ENCODE results near the gene PLPPR3.

PLPPR3 gene

GRCh38 chr19:795691-796581 lies 25.8 kb downstream of the PLPPR3 start:
- TF ChIP-seq ELF4 (IDR thresholded peaks at IDR 0.05) = no peak
- no peak for TF ChIP-seq SUZ12 (IDR thresholded peaks at IDR 0.05)
- TF ChIP-seq FOXA1 (IDR thresholded peaks at IDR 0.05) = no peak
- TF ChIP-seq NFRKB (IDR thresholded peaks at IDR 0.05) = no peak
- TF ChIP-seq, protein P1, sequence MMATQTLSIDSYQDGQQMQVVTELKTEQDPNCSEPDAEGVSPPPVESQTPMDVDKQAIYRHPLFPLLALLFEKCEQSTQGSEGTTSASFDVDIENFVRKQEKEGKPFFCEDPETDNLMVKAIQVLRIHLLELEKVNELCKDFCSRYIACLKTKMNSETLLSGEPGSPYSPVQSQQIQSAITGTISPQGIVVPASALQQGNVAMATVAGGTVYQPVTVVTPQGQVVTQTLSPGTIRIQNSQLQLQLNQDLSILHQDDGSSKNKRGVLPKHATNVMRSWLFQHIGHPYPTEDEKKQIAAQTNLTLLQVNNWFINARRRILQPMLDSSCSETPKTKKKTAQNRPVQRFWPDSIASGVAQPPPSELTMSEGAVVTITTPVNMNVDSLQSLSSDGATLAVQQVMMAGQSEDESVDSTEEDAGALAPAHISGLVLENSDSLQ (IDR thresholded peaks at IDR 0.05) = no peak
- no peak for TF ChIP-seq LEF1 (IDR thresholded peaks at IDR 0.05; ENCODE audit: borderline replicate concordance)
- TF ChIP-seq TARDBP (IDR thresholded peaks at IDR 0.05) = no peak
- TF ChIP-seq ZNF384 (IDR thresholded peaks at IDR 0.05) = no peak
- no peak for TF ChIP-seq FOXK2 (IDR thresholded peaks at IDR 0.05)
- no peak for TF ChIP-seq BHLHE40 (IDR thresholded peaks at IDR 0.05; ENCODE audit: borderline replicate concordance)
- TF ChIP-seq HDGF (IDR thresholded peaks at IDR 0.05; ENCODE audit: borderline replicate concordance) = no peak
- no peak for TF ChIP-seq FOXM1 (IDR thresholded peaks at IDR 0.05; ENCODE audit: borderline replicate concordance)
- no peak for TF ChIP-seq CTBP1 (IDR thresholded peaks at IDR 0.05; ENCODE audit: borderline replicate concordance)
- TF ChIP-seq ARNT (IDR thresholded peaks at IDR 0.05) = no peak
- TF ChIP-seq SP1 (IDR thresholded peaks at IDR 0.05) = no peak
- TF ChIP-seq L3MBTL2 (conservative IDR thresholded peaks at IDR 0.05) = no peak
- ChIA-PET CTCF (no interaction called here), POLR2A (interaction anchor here (1.5 kb wide), 1 partner anchor 68 kb away, joined by 3 read pairs; no protein-coding TSS in a partner anchor)
- no peak for DNase-seq (ENCODE audit: extremely low spot score)

DNA sequence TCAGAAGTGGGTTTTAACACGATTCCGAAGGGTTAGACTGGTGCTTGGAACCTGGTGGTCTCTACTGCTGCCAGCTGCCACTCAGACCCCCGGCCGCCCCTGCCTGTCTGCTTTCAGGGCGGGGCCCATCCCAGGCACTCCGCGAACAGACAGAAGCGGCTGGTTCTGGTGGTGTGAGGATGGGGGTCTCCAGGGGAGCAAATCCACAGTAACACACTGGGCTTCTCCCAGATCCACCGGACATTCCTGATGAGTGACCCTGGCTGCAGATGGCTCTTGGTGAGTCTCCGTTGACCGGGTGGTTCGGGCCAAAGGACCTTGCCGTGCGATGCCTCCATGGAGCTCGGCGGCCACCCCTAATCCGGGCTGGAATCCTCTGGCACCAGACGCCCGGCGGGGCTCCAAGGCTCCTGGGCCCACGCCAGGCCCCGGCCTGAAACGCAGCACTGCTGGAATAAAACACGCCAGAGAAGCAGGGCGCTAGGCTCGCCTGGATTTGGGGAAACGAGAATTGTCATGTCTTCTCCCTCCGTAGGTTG lies 26.6 kb downstream of the PLPPR3 start:
- POLR2A ChIA-PET = interaction anchor here (1.5 kb wide), 1 partner anchor 69 kb away, joined by 3 read pairs; no protein-coding TSS in a partner anchor
- TF ChIP-seq ELF4 (IDR thresholded peaks at IDR 0.05) (no peak), TARDBP (IDR thresholded peaks at IDR 0.05) (no peak), SP1 (IDR thresholded peaks at IDR 0.05) (no peak), FOXK2 (IDR thresholded peaks at IDR 0.05) (no peak), ZNF384 (IDR thresholded peaks at IDR 0.05) (no peak)
- no peak for DNase-seq (ENCODE audit: extremely low spot score)
- CTCF ChIA-PET = no interaction called here

DNA sequence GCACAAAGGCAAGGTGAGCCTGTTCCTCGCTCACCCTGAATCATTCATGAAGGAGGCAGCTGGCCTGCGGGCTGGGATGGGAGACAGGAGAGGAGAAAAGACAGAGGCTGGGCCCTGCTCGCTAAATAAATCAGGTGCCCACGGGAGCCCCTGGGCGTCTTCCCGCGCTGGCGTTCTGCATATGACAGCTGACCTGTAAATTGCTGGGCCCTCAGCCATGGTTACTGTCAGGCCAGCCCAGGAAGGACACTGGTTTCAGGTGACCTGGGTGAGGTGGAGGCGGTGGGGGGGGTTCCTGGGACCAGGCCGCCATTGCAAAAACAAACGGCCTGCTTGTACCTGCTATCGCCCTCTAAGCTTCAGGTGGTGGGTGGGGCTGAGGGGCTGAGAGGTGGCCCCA lies 27.9 kb downstream of the PLPPR3 start:
- no peak for TF ChIP-seq L3MBTL2 (conservative IDR thresholded peaks at IDR 0.05)
- no peak for TF ChIP-seq SP1 (IDR thresholded peaks at IDR 0.05)
- TF ChIP-seq SUZ12 (IDR thresholded peaks at IDR 0.05) = no peak
- TF ChIP-seq HDGF (IDR thresholded peaks at IDR 0.05; ENCODE audit: borderline replicate concordance) = no peak
- no peak for TF ChIP-seq BHLHE40 (IDR thresholded peaks at IDR 0.05; ENCODE audit: borderline replicate concordance)
- no peak for TF ChIP-seq FOXM1 (IDR thresholded peaks at IDR 0.05; ENCODE audit: borderline replicate concordance)
- no peak for TF ChIP-seq FOXK2 (IDR thresholded peaks at IDR 0.05)
- no peak for TF ChIP-seq CTBP1 (IDR thresholded peaks at IDR 0.05; ENCODE audit: borderline replicate concordance)
- no peak for TF ChIP-seq FOXA1 (IDR thresholded peaks at IDR 0.05)
- no peak for TF ChIP-seq TARDBP (IDR thresholded peaks at IDR 0.05)
- TF ChIP-seq, protein P1 (IDR thresholded peaks at IDR 0.05) = no peak
- POLR2A ChIA-PET = no interaction called here
- no peak for DNase-seq (ENCODE audit: extremely low spot score)
- CTCF ChIA-PET = no interaction called here

DNA sequence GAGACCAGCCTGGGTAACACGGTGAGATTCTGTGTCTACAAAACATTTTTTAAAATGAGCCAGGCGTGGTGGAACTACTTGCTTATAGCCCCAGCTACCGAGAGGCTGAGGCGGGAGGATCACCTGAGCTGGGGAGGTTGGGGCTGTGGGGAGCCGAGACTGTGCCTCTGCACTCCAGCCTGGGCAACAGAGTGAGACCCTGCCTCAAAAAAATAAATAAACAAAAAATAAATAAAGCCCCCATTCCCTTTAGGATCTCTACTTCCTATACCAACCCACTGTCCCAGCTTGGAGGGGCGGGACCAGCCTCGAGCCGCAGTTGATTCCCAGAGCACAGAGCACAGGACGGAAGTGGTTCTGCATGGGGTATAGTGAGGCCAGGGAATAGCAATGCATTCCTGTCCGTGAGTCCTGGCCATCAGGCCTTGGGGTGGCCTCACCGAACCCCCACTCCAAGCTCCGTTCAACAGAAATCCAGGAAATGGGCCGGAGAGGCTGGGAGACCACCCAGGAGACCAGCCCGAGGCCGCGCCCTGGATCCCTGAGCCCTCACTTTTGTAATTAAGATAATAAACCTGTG lies 29.4 kb downstream of the PLPPR3 start:
- DNase-seq (ENCODE audit: extremely low spot score) = no peak
- ChIA-PET CTCF (no interaction called here), POLR2A (interaction anchor here (1.3 kb wide), 1 partner anchor 68 kb away, joined by 3 read pairs; no protein-coding TSS in a partner anchor)
- TF ChIP-seq FOXA1 (IDR thresholded peaks at IDR 0.05) (no peak), NFRKB (IDR thresholded peaks at IDR 0.05) (no peak), CTBP1 (IDR thresholded peaks at IDR 0.05; ENCODE audit: borderline replicate concordance) (no peak), SUZ12 (IDR thresholded peaks at IDR 0.05) (no peak), L3MBTL2 (conservative IDR thresholded peaks at IDR 0.05) (no peak), BHLHE40 (IDR thresholded peaks at IDR 0.05; ENCODE audit: borderline replicate concordance) (no peak), LEF1 (IDR thresholded peaks at IDR 0.05; ENCODE audit: borderline replicate concordance) (no peak), TARDBP (IDR thresholded peaks at IDR 0.05) (no peak), FOXM1 (IDR thresholded peaks at IDR 0.05; ENCODE audit: borderline replicate concordance) (no peak), ELF4 (IDR thresholded peaks at IDR 0.05) (no peak)
- TF ChIP-seq, protein P1 (IDR thresholded peaks at IDR 0.05) = no peak

DNA sequence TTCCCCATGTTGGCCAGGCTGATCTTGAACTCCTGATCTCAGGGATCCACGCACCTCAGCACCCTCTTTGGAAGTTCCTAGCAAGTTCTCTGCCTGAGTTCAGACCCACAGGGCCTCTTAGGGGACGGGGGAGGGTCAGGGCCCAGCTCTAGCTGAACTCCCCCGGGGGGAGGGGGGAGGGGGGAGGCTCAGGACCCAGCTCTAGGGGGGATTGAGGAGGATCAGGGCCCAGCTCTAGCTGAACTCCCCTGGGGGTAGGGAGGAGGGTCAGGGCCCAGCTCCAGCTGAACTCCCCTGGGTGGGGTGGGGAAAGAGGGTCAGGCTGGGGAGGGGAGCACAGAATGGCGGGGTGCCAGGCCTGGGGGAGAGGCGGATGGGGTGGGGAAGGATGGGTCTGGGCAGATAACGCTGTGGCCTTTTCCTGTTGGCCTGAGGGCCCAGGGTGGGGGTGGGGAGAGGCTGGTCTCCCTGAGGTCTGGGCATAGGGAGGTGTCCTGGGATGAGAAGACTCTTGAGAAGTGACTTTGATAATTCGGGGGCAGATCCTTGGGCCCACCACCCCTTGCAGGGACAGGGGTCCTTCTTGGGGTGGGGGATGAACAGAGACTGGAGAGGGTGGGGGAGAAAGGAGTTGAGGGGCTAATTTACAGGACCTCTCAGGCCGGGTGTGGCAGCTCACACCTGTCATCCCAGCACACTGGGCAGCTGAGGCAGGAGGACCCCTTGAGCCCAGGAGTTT lies 30.0 kb downstream of the PLPPR3 start:
- POLR2A ChIA-PET = interaction anchor here (1.3 kb wide), 1 partner anchor 69 kb away, joined by 3 read pairs; no protein-coding TSS in a partner anchor
- TF ChIP-seq ARNT (IDR thresholded peaks at IDR 0.05) = no peak
- TF ChIP-seq ELF4 (IDR thresholded peaks at IDR 0.05) = no peak
- no peak for TF ChIP-seq L3MBTL2 (conservative IDR thresholded peaks at IDR 0.05)
- no peak for TF ChIP-seq NFRKB (IDR thresholded peaks at IDR 0.05)
- TF ChIP-seq BHLHE40 (IDR thresholded peaks at IDR 0.05; ENCODE audit: borderline replicate concordance) = no peak
- TF ChIP-seq, protein P1 (IDR thresholded peaks at IDR 0.05) = no peak
- TF ChIP-seq LEF1 (IDR thresholded peaks at IDR 0.05; ENCODE audit: borderline replicate concordance) = no peak
- TF ChIP-seq SP1 (IDR thresholded peaks at IDR 0.05) = no peak
- TF ChIP-seq SUZ12 (IDR thresholded peaks at IDR 0.05) = no peak
- no peak for TF ChIP-seq FOXM1 (IDR thresholded peaks at IDR 0.05; ENCODE audit: borderline replicate concordance)
- no peak for DNase-seq (ENCODE audit: extremely low spot score)
- CTCF ChIA-PET = no interaction called here
